CD4-positive, alpha-beta T cell treated with Interleukin-1 beta for 1 hour (primary cell): ENCODE results near the gene HSPH1.
"Not testable (repeated sequence)": the region's sequence is repeated elsewhere in the genome, so short reads cannot be mapped to it uniquely, and the experiment has no call there.

Experiments
- DNase-seq, 2 donors: peaks; one replicate each; pipeline ENCODE4 v3.0.0-alpha.2; 2020 to 2022

The HSPH1 gene

GRCh38 chr13:31122544-31123260 lies 39.0 kb downstream of the HSPH1 start:
- DNase-seq = no peak

- no peak for DNase-seq
Measured at GRCh38 chr13:31122143-31122542, 39.6 kb downstream of the HSPH1 start.

- no peak for DNase-seq
Measured at GRCh38 chr13:31121379-31122140, 40.1 kb downstream of the HSPH1 start.

- no peak for DNase-seq
Measured at GRCh38 chr13:31119966-31120700, 41.6 kb downstream of the HSPH1 start.

GRCh38 chr13:31119526-31119925 lies 42.2 kb downstream of the HSPH1 start:
- no peak for DNase-seq

- no peak for DNase-seq
Measured at GRCh38 chr13:31116224-31116623, 45.5 kb downstream of the HSPH1 start.

- DNase-seq = no peak
Measured at GRCh38 chr13:31115616-31116015, 46.1 kb downstream of the HSPH1 start.

- no peak for DNase-seq
Measured at GRCh38 chr13:31114641-31115040, 47.1 kb downstream of the HSPH1 start.

- no peak for DNase-seq
Measured at GRCh38 chr13:31111136-31111535, 50.6 kb downstream of the HSPH1 start.

- DNase-seq = no peak
Measured at GRCh38 chr13:31110617-31111016, 51.1 kb downstream of the HSPH1 start.

- DNase-seq = no peak
Measured at GRCh38 chr13:31110169-31110568, 51.5 kb downstream of the HSPH1 start.

- DNase-seq = no peak
Measured at GRCh38 chr13:31107109-31107508, 54.6 kb downstream of the HSPH1 start.

GRCh38 chr13:31105856-31106255 lies 55.8 kb downstream of the HSPH1 start:
- no peak for DNase-seq

- no peak for DNase-seq
Measured at GRCh38 chr13:31105020-31105795, 56.5 kb downstream of the HSPH1 start.

- no peak for DNase-seq
Measured at GRCh38 chr13:31102905-31103304, 58.8 kb downstream of the HSPH1 start.

- no peak for DNase-seq
Measured at GRCh38 chr13:31101472-31102170, 60.1 kb downstream of the HSPH1 start.

- DNase-seq = no peak
Measured at GRCh38 chr13:31100721-31101120, 61.0 kb downstream of the HSPH1 start.

GRCh38 chr13:31097911-31098434 lies 63.7 kb downstream of the HSPH1 start:
- DNase-seq = not testable (repeated sequence)

GRCh38 chr13:31096654-31097302 lies 64.9 kb downstream of the HSPH1 start:
- no peak for DNase-seq

- DNase-seq = no peak
Measured at GRCh38 chr13:31094331-31095015, 67.2 kb downstream of the HSPH1 start.
